ENCODE measurements around the gene FOXN1.

Gene FOXN1

DNA sequence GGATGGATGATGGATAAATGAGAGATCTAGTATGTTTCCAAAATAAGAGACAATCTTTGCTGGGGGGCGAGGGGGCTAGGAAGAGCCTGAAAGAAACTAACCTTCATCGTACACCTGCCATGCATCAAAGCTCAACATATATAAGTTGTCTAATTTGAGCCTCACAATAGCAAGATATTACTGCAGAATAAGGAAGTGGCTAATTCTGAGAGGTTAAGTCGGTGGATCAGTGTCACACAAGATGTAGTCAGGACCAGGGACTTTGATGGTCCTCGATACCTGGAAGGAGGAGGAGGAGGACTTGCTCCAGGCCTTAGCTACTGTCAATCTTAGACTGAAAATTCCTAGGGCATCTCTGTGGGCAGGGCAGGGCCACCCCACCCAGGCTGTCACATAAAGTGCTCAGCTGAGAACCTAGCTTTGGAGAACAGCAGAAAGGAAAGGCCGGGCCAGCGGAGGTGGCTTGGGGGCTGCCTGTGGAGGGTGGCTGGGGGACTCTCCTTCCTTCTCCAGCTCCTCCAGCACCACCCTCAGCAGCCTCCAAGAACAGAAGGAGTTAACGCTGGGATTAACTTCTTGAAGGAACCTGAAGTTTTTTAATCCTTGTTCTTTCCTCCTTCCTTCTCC is 33.2 kb upstream of the FOXN1 start:
- DNase-seq (ENCODE audit: extremely low read depth, low read depth): no peak
- no peak for TF ChIP-seq CTCF (IDR thresholded peaks at IDR 0.05; ENCODE audit: low read depth, low read length, missing control alignments)
- no peak overlapping the region for H3K4me3 ChIP-seq (replicated peaks; ENCODE audit: low read depth, low read length)

DNA sequence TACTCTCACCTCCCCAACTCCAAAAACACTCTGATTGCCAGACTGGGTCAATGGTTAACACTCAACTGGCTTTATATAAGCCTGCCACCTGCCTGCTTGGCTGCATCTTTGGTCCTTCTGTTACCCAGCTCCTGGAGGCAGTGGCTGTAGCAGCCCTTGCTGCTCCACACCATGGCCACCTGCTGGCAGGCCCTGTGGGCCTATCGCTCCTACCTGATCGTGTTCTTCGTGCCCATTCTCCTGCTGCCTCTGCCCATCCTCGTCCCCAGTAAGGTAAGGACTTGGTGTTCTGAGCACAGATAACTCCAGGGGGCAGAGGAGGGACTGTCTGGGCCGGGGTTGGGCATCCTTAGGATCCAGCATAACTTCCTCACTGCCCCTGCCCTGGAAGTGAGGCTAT is 32.6 kb upstream of the FOXN1 start, which contains the start of gene SLC13A2:
Gene SLC13A2, plus strand, starts transcription at position 103 of the 400 bp plus-strand sequence. Its CDS starts 69 bp downstream, at position 172.
- no peak for TF ChIP-seq CTCF (IDR thresholded peaks at IDR 0.05; ENCODE audit: low read depth, low read length, missing control alignments)
- no peak for DNase-seq (ENCODE audit: extremely low read depth, low read depth)

GRCh38 chr17:28474111-28474531 is 32.0 kb upstream of the FOXN1 start:
- no peak for DNase-seq (ENCODE audit: extremely low read depth, low read depth)
- TF ChIP-seq CTCF (IDR thresholded peaks at IDR 0.05; ENCODE audit: low read depth, low read length, missing control alignments): no peak

More for the DNA sequence above, 32.6 kb upstream of the FOXN1 start, which contains the start of gene SLC13A2:
- H3K4me3 ChIP-seq (replicated peaks; ENCODE audit: low read depth, low read length): no peak within 1 kb of the TSS

GRCh38 chr17:28475151-28475900 is 30.8 kb upstream of the FOXN1 start:
- H3K4me3 ChIP-seq (replicated peaks; ENCODE audit: low read depth, low read length): no peak overlapping the region
- no peak for DNase-seq (ENCODE audit: extremely low read depth, low read depth)

More at GRCh38 chr17:28474111-28474531, 32.0 kb upstream of the FOXN1 start:
- H3K4me3 ChIP-seq (replicated peaks; ENCODE audit: low read depth, low read length): no peak overlapping the region

DNA sequence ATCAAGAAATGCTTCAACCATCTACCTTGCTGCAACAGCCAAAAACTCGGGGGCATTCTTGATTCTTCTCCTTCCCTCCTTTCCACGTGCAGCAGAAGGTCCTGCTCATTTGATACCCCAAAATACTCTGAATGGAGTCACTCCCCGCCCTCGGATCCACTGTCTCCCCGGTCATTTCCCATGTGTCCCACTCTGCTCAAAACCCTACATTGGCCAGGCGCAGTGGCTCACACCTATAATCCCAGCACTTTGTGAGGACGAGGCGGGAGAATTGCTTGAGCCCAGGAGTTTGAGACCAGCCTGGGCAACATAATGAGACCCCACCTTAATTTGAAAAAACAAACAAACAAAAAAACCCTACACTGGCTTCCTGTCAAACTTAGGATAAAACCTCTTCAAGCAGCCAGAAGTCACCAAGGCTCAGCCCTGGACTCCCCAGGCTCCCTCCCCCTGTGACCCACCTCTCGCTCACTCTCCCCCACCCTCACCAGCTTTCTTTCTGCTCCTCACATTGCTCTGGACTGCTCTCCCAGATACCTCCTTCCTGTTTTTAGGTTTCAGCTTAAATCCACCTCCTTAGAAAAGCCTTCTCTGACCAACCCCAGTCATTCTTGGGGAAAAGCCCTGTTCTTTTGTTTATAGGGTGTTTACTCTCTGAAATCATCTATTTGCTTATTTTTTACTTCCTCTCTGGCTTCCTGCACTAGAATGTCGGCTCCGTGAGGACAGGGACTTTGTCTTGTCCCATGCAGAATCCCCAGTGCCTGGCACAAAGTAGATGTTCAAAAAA is 29.9 kb upstream of the FOXN1 start:
- DNase-seq (ENCODE audit: extremely low read depth, low read depth): no peak
- TF ChIP-seq CTCF (IDR thresholded peaks at IDR 0.05; ENCODE audit: low read depth, low read length, missing control alignments): no peak
- H3K4me3 ChIP-seq (replicated peaks; ENCODE audit: low read depth, low read length): no peak overlapping the region

More at GRCh38 chr17:28475151-28475900, 30.8 kb upstream of the FOXN1 start:
- TF ChIP-seq CTCF (IDR thresholded peaks at IDR 0.05; ENCODE audit: low read depth, low read length, missing control alignments): no peak

- no peak overlapping the region for H3K4me3 ChIP-seq (replicated peaks; ENCODE audit: low read depth, low read length)
- no peak for TF ChIP-seq CTCF (IDR thresholded peaks at IDR 0.05; ENCODE audit: low read depth, low read length, missing control alignments)
- no peak for DNase-seq (ENCODE audit: extremely low read depth, low read depth)
These were observed 28.2 kb upstream of the FOXN1 start for GRCh38 chr17:28477928-28478327.
